Measurements from ENCODE around the gene SLC2A3.
"Not testable (repeated sequence)": the region's sequence is repeated elsewhere in the genome, so short reads cannot be mapped to it uniquely, and the experiment has no call there.

Gene SLC2A3

GRCh38 chr12:7915661-7916403 is 20.2 kb downstream of the SLC2A3 start:
- DNase-seq, result no peak

GRCh38 chr12:7910106-7910505 is 25.9 kb downstream of the SLC2A3 start:
- not testable (repeated sequence) for DNase-seq

- no peak for DNase-seq
Measured at GRCh38 chr12:7907009-7907408, 29.0 kb downstream of the SLC2A3 start.

DNA sequence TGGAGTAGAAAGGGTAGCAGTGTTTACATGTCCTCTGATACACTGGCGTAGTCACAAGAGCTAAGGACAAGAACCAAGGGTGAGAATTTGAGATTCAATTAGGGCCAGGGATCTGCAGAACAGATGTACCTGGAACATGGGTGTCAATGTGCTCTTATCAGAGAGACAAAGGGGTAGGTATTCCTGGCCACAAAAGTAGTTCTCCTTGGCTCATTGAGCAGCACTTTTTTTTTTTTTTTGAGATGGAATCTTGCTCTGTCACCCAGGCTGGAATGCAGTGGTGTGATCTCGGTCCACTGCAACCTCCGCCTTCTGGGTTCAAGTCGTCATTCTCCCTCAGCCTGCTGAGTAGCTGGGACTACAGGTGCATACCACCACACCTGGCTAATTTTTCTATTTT is 29.7 kb downstream of the SLC2A3 start:
- DNase-seq, result not testable (repeated sequence)

GRCh38 chr12:7905600-7906125 is 30.3 kb downstream of the SLC2A3 start:
- not testable (repeated sequence) for DNase-seq

GRCh38 chr12:7905071-7905470 is 30.9 kb downstream of the SLC2A3 start:
- DNase-seq, result no peak

GRCh38 chr12:7902416-7902815 is 33.6 kb downstream of the SLC2A3 start:
- not testable (repeated sequence) for DNase-seq

DNA sequence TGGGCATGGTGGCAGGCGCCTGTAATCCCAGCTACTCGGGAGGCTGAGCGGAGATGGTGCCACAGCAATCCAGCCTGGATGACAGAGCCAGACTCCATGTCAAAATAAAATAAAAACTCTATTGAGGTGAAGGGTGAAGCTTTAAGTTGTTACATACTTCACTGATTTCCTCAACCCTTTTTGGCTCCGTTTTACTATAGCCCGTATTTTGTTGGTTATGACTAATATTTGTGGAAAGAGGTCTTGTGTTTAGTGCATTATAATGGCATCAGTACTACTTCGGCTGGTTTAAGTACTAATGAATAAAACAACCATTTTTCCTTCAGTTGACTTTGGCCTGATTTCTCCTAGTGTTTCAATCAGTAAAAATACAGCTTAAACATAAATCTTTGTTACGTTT is 36.2 kb downstream of the SLC2A3 start:
- no peak for DNase-seq

- DNase-seq, result not testable (repeated sequence)
Measured at GRCh38 chr12:7896726-7897125, 39.3 kb downstream of the SLC2A3 start.

DNA sequence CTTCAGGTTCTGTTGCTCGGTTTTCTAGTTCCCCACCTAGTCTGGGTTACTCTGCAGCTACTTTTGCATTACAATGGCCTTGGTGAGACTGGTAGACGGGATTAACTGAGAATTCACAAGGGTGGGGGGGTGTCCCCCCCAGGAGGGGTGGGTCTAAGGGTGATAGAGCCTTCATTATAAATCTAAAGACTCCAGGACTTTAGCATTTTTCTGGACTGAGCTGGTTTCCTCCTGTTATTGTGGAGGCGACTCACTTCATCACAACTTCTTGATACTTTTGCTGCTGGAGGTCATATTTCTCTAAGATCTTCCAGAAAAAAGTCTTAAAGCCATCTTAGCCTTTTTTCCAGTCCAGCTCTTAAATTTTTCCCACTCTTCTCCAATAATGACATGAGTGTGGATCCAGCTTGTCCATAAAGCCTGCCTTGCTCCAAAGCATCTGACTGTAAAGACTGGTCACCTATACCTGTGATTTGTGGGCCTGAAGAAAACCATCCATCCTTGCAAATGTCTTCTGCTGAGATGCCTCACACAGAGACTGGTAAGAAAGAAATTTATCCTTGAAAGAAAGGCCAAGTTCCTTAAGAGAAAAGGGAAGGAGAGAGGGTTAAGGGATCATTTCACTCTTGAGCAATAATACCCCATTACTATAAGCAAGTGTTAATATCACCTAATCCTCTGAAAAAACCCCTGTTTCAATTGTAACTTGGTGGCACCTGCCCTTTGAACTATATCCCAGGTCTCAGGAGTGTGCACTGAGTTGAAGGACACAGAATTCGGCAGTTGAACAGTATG is 43.6 kb downstream of the SLC2A3 start:
- no peak for DNase-seq

- DNase-seq, result no peak
Measured at GRCh38 chr12:7884689-7885088, 51.3 kb downstream of the SLC2A3 start.

GRCh38 chr12:7881736-7882120 is 54.3 kb downstream of the SLC2A3 start:
- DNase-seq, result not testable (repeated sequence)

GRCh38 chr12:7880952-7881735 is 54.8 kb downstream of the SLC2A3 start:
- DNase-seq, result not testable (repeated sequence)

DNA sequence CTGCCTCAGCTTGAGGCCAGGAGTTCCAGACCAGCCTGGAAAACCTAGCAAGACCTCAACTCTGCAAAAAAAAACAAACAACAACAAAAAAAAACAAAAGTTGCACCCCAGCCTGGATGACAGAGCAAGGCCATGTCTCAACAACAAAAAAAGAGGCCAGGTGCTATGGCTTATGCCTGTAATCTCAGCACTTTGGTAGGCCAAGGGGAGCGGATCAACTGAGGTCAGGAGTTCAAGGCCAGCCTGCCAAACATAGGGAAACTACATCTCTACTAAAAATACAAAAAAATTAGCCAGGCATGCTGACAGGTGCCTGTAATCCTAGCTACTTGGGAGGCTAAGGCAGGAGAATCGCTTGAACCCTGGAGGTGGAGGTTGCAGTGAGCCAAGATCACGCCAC is 56.7 kb downstream of the SLC2A3 start:
- DNase-seq, result no peak

DNA sequence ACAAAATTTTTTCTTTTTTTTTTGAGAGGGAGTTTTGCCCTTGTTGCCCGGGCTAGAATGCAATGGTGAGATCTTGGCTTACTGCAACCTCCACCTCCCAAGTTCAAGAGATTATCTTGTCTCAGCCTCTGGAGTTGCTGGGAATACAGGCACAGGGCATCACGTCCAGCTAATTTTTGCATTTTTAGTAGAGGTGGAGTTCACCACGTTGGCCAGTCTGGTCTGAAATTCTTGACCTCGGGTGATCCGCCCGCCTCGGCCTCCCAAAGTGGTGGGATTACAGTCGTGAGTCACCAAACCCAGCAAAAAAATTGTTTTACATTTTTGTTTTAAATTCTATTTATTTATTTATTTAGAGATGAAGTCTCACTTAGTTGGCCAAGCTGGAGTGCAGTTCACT is 58.6 kb downstream of the SLC2A3 start:
- DNase-seq, result no peak

GRCh38 chr12:7872566-7873319 is 63.2 kb downstream of the SLC2A3 start, which contains the start of gene SLC2A14:
SLC2A14 (minus strand) TSS chr12:7872915; CDS start chr12:7869880, 3,035 bp downstream.
- no peak for DNase-seq

- no peak for DNase-seq
Measured at GRCh38 chr12:7870335-7870734, 65.7 kb downstream of the SLC2A3 start.
